Stomach (tissue), 9 donors: ENCODE measurements around the gene UBAC2. TPM values are rescaled to one million over a fixed set of nuclear protein-coding genes. Genes with fewer than 3 reads are reported as not detected.

Source experiments
- DNase-seq, 2 donors: peaks; one replicate each; pipeline versions ENCODE4 v3.0.0 to v3.0.0-alpha.2; 2013 to 2019
- H3K27ac ChIP-seq, 5 donors: fragments of 200-600 bp in 4 of 5; sonication (generic) in 4 of 5; one replicate each; pipeline ENCODE4 v1.5.1; 2013 to 2019; ENCODE audit warnings: mild to moderate bottlenecking in 1 of 5, moderate library complexity in 1 of 5
- H3K27me3 ChIP-seq, 3 donors: fragments of 200-600 bp; sonication (generic); one replicate each; pipeline ENCODE4 v1.5.1; 2017 to 2019; ENCODE audit warnings: mixed run types in 1 of 3
- H3K36me3 ChIP-seq, 4 donors: fragments of 200-600 bp; sonication (generic); 1 replicate in 3 of 4; 2 replicates in 1 of 4; pipeline ENCODE4 v1.5.1; 2016 to 2019
- H3K4me1 ChIP-seq, 4 donors: fragments of 200-600 bp; sonication (generic); one replicate each; pipeline ENCODE4 v1.5.1; 2016 to 2019
- H3K4me3 ChIP-seq, 4 donors: fragments of 200-600 bp; sonication (generic) in 3 of 4; one replicate each; pipeline ENCODE4 v1.5.1; 2016 to 2019; ENCODE audit warnings: mild to moderate bottlenecking in 1 of 4
- H3K9me3 ChIP-seq, 4 donors: fragments of 200-600 bp; sonication (generic); one replicate each; pipeline ENCODE4 v1.5.1; 2016 to 2019
- EP300 ChIP-seq: sonication (generic); formaldehyde crosslinking; IDR thresholded peaks from one replicate; pipeline ENCODE4 v1.6.1; 2017; ENCODE audit warnings: antibody characterized with exemption
- POLR2A ChIP-seq, 4 donors: fragments of 450-650 bp; IDR thresholded peaks; one replicate each; pipeline ENCODE4 v1.6.1; 2016; ENCODE audit warnings: antibody characterized with exemption in 4 of 4, control low read depth in 2 of 4, mild to moderate bottlenecking in 1 of 4, moderate library complexity in 1 of 4
- POLR2AphosphoS5 ChIP-seq, 3 donors: sonication (generic); formaldehyde crosslinking; IDR thresholded peaks; one replicate each; pipeline ENCODE4 v1.6.1; 2016; ENCODE audit warnings: antibody characterized with exemption in 3 of 3
- WGBS, 5 donors: extraction: QIAGEN DNeasy Blood & Tissue Kit in 3 of 5; methylation state at CpG; one replicate each; pipeline versions ENCODE4 v1.1.5 to v1.1.7; 2013 to 2018; 5-methylcytosine and 5-hydroxymethylcytosine counted together
- intact Hi-C: fragments of 100-400 bp; cut with DNase I; formaldehyde crosslinking; loops from one replicate; pipeline ENCODE4 v1.15.1; 2023; ENCODE audit warnings: low total_unique reads
- polyA plus RNA-seq, 3 donors: library from polyadenylated mRNA; stranded (reverse); fragments of 200-250 nt; gene quantifications; one replicate each; pipeline ENCODE4 v1.2.3, GENCODE V29; 2013
- total RNA-seq, 5 donors: library from RNA; depleted of rRNA; stranded (reverse); fragments of >200 nt; gene quantifications; one replicate each; pipeline versions ENCODE4 v1.1.0 to v1.2.3, GENCODE V29; 2014 to 2016
- TF ChIP-seq, protein P1 (sequence below), 7 experiments: fragments of 450-650 bp in 4 of 7; fragments of 200-600 bp in 3 of 7; sonication (generic) in 3 of 7; IDR thresholded peaks; one replicate each; pipeline ENCODE4 v1.5.1; 2016 to 2019; ENCODE audit warnings: antibody characterized with exemption in 7 of 7, control low read depth in 2 of 7, mild to moderate bottlenecking in 1 of 7
- donor health status: healthy with polysubstance abuse.
- donor health status: Bipolar disorder and iron deficiency.
- donor health status: healthy.

The UBAC2 gene
- total and polyA plus RNA-seq, 8 donors: 18.1 to 68.8 (median 40.1) TPM

DNA sequence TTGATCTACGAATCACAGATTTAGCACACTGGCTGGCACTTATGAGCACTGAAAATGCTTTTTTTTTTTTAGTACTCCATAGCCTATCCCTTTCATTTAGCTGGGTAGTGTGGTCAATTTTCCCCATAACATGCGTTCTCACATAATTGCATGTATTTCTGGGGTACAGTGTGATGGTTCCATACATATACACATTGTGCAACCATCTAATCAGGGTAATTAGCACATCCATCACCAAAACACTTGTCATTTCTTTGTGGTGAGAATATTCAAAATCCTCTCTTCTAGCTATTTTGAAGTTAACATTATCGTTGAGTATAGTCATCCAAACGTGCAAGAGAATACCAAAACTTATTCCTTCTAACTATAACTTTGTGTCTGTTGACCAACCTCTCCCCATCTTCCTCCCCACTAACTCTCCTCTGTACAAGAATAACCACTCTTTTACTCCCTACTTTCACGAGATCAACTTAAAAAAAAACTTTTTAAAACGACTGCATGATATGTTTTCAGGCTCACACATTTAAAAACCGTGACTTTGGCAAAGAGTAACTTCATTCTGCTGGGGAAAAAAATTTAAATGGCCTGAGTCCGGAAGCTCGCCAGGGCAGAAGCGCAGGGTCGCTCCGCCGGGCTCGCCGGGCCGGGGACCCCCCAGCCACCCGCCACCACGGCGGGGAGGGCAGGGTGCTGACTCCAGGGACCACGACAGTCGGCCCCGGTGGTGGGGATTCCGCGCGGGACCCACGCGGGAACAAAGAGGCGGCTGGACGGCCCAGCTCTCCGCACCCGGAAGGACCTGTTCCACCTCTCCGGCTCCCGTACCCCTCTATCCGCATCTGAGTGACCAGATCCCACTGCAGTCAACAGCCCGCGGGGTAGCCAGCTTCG, 868 bp upstream of the UBAC2 start:
- WGBS, 5 donors: 4 to 5% (median 4%) methylated on average over 28 to 37 of the region's 37 CpGs
- DNase-seq: no peak

DNA sequence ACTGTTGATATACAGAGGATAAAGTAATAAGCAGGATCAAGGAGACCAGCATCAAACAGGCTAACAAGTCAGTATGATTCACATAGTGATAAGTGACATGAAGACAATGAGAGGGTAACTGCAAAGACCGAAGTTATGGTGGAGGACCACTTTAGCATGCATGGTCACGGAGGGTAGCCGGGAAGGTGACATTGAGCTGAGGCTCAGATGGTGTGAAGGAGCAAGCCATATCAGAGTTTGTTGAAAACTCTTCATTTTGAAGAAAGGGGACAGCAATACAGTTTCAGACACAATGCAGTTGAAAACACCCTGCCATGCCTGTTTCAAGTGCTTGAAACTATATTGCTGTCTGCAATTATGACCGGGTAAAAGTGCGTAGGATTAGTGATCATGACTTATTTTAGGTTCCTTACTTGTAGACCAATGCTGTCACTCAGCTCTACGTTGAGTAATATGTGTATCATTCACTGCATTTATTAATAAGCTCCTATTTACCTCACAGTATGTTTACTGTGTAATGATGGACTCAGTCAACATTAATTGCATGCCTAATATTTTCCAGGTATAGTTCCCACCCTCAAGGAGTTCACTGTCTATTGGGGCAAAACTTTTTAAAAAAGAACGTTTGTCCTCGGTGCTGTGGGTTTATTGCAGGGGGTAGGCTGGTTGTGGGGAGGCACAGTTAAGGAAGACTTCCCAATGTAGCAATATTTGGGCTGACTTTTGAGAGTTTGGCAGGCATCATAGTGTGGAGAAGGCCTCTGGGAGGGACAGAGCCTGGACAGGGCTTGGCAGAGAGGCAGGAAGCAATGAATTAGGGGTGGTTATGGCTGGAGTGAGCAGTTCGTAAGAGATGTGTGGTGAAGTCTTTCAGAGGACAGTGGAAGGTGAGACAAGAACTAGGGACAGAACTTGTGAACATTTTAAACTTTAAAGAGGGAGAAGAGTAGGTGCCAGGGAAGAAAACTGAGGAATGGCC, 3.2 kb downstream of the UBAC2 start:
- H3K4me3 ChIP-seq: peak overlapping the region in 1 of 4 donors; percentile 7
- TF ChIP-seq POLR2AphosphoS5 (IDR thresholded peaks at IDR 0.05) (no peak), EP300 (no peak), POLR2A (IDR thresholded peaks at IDR 0.05) (no peak)
- TF ChIP-seq, protein P1, sequence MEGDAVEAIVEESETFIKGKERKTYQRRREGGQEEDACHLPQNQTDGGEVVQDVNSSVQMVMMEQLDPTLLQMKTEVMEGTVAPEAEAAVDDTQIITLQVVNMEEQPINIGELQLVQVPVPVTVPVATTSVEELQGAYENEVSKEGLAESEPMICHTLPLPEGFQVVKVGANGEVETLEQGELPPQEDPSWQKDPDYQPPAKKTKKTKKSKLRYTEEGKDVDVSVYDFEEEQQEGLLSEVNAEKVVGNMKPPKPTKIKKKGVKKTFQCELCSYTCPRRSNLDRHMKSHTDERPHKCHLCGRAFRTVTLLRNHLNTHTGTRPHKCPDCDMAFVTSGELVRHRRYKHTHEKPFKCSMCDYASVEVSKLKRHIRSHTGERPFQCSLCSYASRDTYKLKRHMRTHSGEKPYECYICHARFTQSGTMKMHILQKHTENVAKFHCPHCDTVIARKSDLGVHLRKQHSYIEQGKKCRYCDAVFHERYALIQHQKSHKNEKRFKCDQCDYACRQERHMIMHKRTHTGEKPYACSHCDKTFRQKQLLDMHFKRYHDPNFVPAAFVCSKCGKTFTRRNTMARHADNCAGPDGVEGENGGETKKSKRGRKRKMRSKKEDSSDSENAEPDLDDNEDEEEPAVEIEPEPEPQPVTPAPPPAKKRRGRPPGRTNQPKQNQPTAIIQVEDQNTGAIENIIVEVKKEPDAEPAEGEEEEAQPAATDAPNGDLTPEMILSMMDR (IDR thresholded peaks at IDR 0.05): no peak
- H3K36me3 ChIP-seq: peaks cover 0 to 15% (median 9%) of the 10 kb centered on the region in 4 donors
- no peak overlapping the region for H3K27ac ChIP-seq
- H3K9me3 ChIP-seq: no peaks in the 10 kb centered on the region
- peaks cover 10 to 77% (median 44%) of the 10 kb centered on the region in 4 donors for H3K4me1 ChIP-seq
- intact Hi-C loops: no loop called here
- 77 to 84% (median 79%) methylated on average over 9 of the region's 9 CpGs for WGBS, 5 donors
- no peaks in the 10 kb centered on the region for H3K27me3 ChIP-seq
- DNase-seq: no peak

More for the DNA sequence above, 868 bp upstream of the UBAC2 start:
- TF ChIP-seq, protein P1 (IDR thresholded peaks at IDR 0.05): no peak
- no peak for TF ChIP-seq POLR2AphosphoS5 (IDR thresholded peaks at IDR 0.05)
- TF ChIP-seq POLR2A (IDR thresholded peaks at IDR 0.05): no peak
- no peak for TF ChIP-seq EP300
- Histone ChIP-seq H3K27me3 (no peaks in the 10 kb centered on the region), H3K27ac (peak overlapping the region; percentile 93 to 100 (median 98)), H3K4me3 (peak overlapping the region; percentile 90 to 99 (median 92)), H3K4me1 (peaks cover 10 to 63% (median 48%) of the 10 kb centered on the region in 4 donors), H3K36me3 (no peaks in the 10 kb centered on the region), H3K9me3 (no peaks in the 10 kb centered on the region)
- intact Hi-C loops: no loop called here

DNA sequence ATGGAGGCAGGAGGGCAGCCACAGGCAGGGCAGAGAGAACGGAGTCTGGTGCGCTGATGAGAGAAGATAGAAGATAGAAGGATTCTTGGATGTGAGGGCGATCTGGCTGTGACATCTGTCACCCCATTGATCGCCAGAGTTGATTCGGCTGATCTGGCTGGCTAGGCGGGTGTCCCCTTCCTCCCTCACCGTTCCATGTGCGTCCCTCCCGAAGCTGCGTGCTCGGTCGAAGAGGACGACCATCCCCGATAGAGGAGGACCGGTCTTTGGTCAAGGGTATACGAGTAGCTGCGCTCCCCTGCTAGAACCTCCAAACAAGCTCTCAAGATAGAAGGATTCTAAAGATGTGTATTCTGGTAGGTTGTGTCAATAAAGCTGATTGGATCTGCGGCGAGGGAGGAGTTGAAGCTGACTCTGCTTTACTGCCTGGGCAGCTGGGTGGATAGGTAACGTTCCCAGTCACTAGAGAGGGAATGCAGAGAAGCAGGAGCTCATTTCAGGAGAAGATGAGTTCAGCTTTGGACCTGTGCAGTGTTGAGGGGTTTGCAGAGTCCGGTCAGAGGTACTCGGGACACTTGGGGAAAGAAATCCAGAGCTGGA, 5.1 kb downstream of the UBAC2 start:
- TF ChIP-seq, protein P1 (IDR thresholded peaks at IDR 0.05): no peak
- no peak for TF ChIP-seq EP300
- TF ChIP-seq POLR2AphosphoS5 (IDR thresholded peaks at IDR 0.05): no peak
- no peak for TF ChIP-seq POLR2A (IDR thresholded peaks at IDR 0.05)
- H3K9me3 ChIP-seq: no peaks in the 10 kb centered on the region
- H3K36me3 ChIP-seq: peaks cover 0 to 15% (median 11%) of the 10 kb centered on the region in 4 donors
- no peak overlapping the region for H3K27ac ChIP-seq
- no peak overlapping the region for H3K4me3 ChIP-seq
- intact Hi-C loops: no loop called here
- WGBS, 5 donors: 85 to 94% (median 88%) methylated on average over 11 to 22 of the region's 22 CpGs
- H3K4me1 ChIP-seq: peaks cover 3 to 79% (median 41%) of the 10 kb centered on the region in 4 donors
- no peak for DNase-seq
- H3K27me3 ChIP-seq: no peaks in the 10 kb centered on the region

- Histone ChIP-seq H3K9me3 (no peaks in the 10 kb centered on the region), H3K27ac (no peak overlapping the region), H3K4me1 (peaks cover 3 to 79% (median 41%) of the 10 kb centered on the region in 4 donors), H3K36me3 (peaks cover 0 to 15% (median 11%) of the 10 kb centered on the region in 4 donors), H3K4me3 (no peak overlapping the region), H3K27me3 (no peaks in the 10 kb centered on the region)
- TF ChIP-seq, protein P1 (IDR thresholded peaks at IDR 0.05): no peak
- TF ChIP-seq POLR2A (IDR thresholded peaks at IDR 0.05) (no peak), EP300 (no peak), POLR2AphosphoS5 (IDR thresholded peaks at IDR 0.05) (no peak)
- 95 to 100% (median 97%) methylated on average over 6 to 8 of the region's 8 CpGs for WGBS, 5 donors
- intact Hi-C loops: no loop called here
- DNase-seq: no peak
Observed at GRCh38 chr13:99206226-99206625, 5.6 kb downstream of the UBAC2 start.
